Suppressor macrophage treated with lipopolysaccharide for 1 hour (primary cell): ENCODE measurements around the gene PARVB.
"Not testable (repeated sequence)": the region's sequence is repeated elsewhere in the genome, so short reads cannot be mapped to it uniquely, and the experiment has no call there.

Experiments used
- DNase-seq, 3 donors: peaks; one replicate each; pipeline ENCODE4 v3.0.0-alpha.2; 2020 to 2022

Gene PARVB

GRCh38 chr22:43998679-43999264 lies 25.3 kb upstream of the PARVB start:
- DNase-seq = no peak

DNA sequence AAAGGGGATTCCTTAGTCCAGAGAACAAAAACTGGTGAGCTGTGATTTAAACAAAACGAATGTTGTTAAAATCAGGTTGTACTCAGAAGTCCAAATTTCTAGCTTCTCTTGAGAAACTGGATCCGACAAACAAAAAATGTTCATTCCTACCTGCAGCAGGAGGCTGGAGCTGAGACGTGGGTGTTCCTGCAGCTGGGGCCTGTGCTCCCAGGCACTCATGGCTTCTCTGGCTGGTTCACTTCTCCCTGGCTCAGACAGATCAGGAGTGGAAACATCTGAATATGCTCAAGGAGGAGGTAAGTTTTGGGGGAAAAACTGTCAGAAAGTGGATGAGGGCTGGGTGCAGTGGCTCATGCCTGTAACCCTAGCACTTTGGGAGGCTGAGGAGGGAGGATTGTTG lies 24.7 kb upstream of the PARVB start:
- DNase-seq = no peak

DNA sequence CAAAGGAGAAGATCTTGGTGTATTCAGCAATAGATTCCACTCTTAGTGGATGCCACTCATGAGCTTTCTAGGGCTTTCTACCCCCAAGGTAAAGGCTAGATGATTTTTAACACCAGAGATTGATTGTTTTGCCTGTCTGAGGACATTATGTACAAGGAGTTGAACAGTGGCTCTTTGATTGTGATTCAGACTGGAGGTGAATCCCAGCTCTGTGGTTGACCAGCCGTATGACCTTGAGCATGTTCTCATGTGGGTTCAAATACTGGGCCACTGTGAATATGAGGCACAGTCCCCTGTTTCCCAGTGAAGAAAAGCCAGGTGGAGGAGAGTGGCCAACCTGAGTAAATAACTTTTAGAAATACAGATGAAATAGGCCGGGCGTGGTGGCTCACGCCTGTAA lies 24.0 kb upstream of the PARVB start:
- no peak for DNase-seq

GRCh38 chr22:44001521-44001920 lies 22.6 kb upstream of the PARVB start:
- no peak for DNase-seq

DNA sequence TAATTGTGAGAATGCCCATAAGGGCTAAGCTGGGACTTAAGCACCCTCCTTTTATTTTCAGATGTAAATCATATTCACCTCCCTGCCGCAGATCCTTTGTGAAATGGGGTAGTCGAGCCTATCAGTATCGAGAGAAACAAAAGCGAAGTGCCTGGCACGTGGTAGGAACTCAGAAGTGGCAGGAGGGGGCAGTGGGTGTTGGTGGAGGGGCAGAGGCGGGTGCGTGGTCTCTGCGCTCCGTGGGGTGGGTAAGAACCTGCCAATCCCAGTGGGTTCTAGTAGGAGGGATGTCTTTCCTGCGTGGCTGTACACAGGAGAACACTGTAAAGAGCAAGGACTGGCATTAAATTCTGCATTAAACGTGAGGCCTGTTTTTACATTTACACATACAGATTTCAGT lies 21.8 kb upstream of the PARVB start:
- no peak for DNase-seq

GRCh38 chr22:44002997-44003396 lies 21.1 kb upstream of the PARVB start:
- no peak for DNase-seq

GRCh38 chr22:44003405-44004103 lies 20.5 kb upstream of the PARVB start:
- no peak for DNase-seq

GRCh38 chr22:44004104-44004460 lies 20.0 kb upstream of the PARVB start:
- DNase-seq = no peak

DNA sequence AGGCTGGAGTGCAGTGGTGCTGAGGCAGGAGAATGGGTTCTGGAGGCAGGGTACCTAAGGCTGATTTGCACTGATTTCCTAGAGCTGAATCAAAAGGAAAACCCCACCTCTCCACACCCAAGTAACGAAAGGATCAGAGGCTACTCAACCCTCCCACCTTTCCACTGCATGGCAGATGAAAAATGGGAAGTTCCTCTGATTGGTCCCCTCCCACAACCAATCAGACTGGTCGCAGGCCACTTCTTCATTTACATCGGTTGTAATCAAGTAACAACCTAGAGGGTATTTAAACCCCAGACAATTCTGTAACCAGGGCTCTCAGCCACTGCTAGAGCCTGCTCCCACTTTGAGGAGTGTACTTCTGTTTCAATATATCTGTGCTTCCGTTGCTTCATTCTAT lies 18.6 kb upstream of the PARVB start:
- DNase-seq = peak; percentile 65 to 70 (median 69)

- DNase-seq = peak; percentile 74 to 94 (median 90)
Observed at GRCh38 chr22:44012162-44012561, 11.9 kb upstream of the PARVB start.

DNA sequence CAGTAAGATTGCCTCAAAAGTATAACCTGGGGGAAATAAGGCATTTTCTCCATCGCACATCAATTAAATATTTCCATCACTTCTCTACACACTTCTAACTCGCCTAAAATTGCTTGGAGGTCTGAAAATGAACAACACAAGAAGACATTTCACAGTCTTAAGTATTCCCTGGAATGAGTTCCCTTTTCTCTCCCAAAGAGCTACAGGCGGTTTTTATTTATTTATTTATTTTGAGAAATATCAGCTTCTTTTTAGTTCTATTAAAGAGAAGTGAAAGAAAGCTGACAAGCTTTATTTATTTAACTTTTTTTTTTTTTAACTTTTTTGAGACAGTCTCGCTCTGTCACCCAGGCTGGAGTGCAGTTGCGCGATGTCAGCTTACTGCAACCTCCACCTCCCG lies 11.5 kb upstream of the PARVB start:
- DNase-seq = peak in 2 of 3 donors; percentile 36 to 53

DNA sequence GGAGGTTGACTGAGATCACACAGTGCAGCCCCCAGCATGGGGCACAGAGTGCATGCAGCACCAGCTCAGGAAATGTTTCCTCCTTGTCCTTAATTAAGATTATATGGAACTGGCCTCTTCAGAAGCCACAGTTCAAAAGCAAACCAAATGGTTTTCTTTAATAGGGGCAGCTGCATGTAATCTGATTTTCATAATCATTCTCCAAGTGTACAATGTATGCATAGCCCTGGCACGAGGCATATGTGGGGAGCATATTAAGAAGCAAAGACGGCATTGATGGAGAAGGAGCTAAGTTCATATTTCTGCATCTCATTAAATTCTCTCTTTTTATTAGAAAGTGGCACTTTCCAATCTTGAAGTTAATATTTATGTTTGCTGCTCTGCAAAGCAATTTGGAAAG lies 9.9 kb upstream of the PARVB start:
- DNase-seq = no peak

DNA sequence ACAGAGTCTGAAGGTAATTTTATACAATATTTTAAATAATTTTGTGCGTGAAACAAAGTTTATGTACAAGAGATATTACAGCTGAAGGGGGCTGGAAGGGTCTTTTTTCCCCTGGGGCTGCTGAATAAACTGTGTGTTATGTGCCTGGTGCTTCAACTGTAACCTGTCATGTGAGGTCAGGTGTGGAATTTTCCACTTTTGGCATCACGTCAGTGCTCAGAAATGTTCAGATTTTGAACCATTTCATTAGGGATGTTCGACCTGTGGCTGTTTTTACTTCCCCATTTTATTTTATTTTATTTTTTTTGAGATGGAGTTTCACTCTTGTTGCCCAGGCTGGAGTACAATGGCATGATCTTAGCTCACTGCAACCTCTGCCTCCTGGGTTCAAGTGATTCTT lies 7.5 kb upstream of the PARVB start:
- not testable (repeated sequence) for DNase-seq

GRCh38 chr22:44018594-44018993 lies 5.5 kb upstream of the PARVB start:
- DNase-seq = no peak

DNA sequence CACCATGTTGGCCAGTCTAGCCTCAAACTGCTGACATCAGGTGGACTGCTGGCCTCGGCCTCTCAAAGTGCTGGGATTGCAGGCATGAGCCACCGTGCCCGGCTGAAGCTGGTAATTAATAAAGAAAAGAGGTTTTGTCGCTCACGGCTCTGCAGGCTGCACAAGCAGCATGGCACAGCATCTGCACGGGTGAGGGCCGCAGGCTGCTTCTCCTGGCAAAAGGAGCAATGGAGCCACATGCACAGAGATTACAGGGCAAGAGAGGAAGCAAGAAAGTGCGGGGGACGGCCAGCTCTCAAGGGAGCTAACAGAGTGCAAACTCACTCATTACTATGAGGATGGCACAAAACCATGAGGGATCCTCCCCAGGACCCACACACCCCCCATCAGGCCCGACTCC lies 4.7 kb upstream of the PARVB start:
- no peak for DNase-seq

DNA sequence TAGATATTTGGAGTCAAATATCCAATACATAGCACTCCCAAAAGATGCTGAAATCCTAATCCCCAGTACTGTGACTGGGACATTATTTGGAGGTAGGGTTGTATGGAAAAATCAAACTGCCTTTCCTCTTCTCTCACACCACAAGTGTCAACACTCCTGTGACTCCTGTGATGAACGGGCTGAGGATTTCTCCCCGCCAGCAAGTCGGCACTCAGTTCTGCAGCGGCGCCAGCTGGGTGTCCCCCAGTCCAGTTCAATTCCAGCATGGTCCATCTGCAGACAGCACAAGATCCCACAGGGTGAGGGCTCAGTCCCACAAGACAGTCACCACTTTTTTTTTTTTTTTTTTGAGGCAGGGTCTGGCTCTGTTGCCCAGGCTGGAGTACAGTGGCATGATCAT lies 4.3 kb upstream of the PARVB start:
- no peak for DNase-seq

GRCh38 chr22:44020981-44021380 lies 3.1 kb upstream of the PARVB start:
- DNase-seq = no peak

GRCh38 chr22:44023404-44024287 lies 456 bp upstream of the PARVB start:
- peak; percentile 75 to 87 (median 78) for DNase-seq

DNA sequence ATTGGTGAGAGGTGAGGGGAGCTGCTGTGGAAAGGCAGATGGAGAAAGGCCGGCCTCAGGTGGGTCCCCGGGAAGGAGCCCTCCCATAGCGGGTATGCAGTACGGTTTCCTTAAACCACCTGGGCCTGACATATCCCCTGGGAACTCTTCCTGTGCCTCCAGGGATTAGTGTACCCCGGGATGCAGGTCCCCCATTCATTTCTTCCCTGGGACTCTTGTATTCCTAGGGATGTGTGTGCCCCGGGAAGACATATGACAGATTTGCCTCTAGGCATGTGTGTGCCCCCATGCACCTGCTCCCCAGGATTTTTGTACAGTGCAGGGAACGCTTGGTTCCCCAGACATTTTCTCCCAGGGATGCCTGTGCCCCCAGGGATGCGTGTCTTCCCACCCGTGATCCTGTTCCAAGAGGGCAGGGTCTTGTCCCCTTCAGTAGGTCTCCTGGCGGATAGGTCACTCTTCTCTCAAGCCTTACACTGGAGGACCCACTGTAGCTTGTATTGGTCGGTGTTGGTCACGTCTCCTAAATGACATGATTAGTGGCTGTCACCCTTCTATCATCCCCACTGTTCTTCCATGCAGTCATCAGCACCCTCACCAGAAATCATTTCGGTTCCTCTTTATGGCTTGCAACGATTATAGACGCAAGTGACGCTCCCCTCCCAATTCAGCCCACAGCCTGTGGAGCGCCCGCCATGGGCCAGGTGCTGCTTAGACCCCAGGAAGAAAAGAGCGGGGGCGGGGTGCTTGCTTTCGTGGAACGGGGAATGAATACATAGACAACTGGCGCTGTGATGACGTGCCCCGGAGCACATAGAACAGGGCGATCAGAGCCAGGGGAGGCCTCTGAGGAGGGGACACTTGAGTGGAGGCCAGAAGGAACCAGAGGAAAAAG lies 1.3 kb downstream of the PARVB start:
- DNase-seq = peak; percentile 85 to 91 (median 90)

DNA sequence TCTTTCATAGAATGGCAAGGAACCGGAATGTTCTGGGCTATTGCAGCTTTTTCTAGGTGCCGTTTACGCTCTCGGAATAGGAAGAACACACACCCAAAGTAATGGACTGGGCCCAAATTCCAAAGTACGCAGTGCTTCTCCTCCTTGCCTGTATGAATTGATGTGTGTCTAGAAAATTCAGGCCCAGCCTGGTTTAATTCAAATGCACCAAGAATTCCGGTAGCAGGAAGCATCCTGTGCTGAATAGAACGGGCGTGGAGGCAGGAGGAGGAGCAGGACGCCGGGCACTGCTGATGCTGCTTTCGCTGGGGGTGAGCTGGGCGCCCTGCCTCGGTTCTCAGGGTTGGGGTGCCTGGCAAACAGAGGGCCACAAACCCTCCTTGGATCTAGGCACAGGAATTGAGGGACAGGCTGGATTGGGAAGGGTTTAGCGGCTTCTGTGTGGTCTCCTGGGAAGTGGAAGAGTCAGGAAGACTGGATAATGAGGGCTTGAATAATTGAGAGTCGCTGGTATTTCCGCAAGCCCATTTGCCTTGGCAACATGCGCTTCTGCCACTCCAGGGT lies 2.0 kb downstream of the PARVB start:
- peak in 2 of 3 donors; percentile 9 to 19 for DNase-seq

DNA sequence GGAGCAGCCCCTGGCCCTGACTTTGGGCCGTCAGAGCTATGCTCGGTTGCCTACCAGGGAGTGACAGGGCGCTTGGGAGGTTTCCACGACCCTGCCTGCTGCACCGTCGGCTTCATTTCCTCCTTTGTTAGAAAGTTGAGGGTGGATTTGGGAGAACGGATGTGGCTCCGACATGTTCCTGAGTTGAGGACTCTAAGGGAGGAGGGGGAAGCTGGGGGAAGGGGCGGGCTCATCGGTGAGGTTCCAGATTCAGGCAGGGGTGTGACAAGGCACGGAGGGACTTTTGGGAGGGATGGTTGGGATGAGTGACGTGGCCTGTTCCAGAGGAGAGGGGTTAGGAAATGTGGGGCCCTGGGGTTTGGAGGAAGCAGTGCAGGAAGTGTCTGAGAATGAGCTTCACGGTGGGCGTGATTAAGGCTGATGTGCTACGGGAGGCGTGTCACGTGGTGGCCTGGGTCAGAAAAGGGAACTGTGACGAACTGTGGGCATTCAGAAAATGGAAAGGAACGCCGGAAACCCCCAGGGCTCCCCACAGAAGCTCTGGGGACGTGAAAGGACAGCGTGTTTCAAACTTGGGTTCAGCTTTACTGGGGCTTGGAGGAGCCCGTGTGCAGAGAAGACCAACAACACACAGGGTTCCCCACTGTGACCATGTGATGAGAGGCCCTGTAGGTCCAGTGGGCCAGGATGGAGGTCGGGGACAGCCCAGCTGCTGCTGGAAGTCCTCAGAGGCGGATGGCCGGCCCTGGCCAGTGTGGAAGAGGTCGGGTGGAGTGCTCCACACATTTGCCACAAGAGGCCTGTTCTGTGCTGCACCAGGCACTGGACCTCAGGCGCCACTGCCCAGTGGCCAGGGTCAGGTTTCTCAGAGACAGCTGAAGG lies 2.8 kb downstream of the PARVB start:
- peak; percentile 97 to 99 (median 99) for DNase-seq
